LNCaP clone FGC (cell line): ENCODE results near the gene NBPF3.
A peak's percentile ranks its signal among the peaks of the same experiment; 100 is the strongest.

ENCODE experiments used
- DNase-seq: peaks from one replicate; pipeline ENCODE4 v3.0.0-alpha.2; 2011; ENCODE audit warnings: low read depth
- H3K4me3 ChIP-seq: 2 replicates; pipeline ENCODE4 v1.5.1; 2011; ENCODE audit warnings: mild to moderate bottlenecking, low read depth, low read length, control low read depth
- CTCF ChIP-seq: IDR thresholded peaks from 2 replicates; pipeline ENCODE4 v1.5.1; 2012; ENCODE audit warnings: mild to moderate bottlenecking; ENCODE audit not compliant: control insufficient read depth, insufficient read depth; ENCODE audit errors: extremely low read depth

Gene NBPF3

GRCh38 chr1:21503706-21504377 lies 63.9 kb downstream of the NBPF3 start:
- no peak overlapping the region for H3K4me3 ChIP-seq
- no peak for TF ChIP-seq CTCF
- no peak for DNase-seq

GRCh38 chr1:21506804-21507203 lies 66.9 kb downstream of the NBPF3 start:
- TF ChIP-seq CTCF, result no peak
- no peak for DNase-seq
- H3K4me3 ChIP-seq, result no peak overlapping the region

- TF ChIP-seq CTCF, result no peak
- DNase-seq, result no peak
Measured at GRCh38 chr1:21507511-21508270, 67.8 kb downstream of the NBPF3 start.

GRCh38 chr1:21508580-21509350 lies 68.8 kb downstream of the NBPF3 start:
- DNase-seq, result no peak
- no peak overlapping the region for H3K4me3 ChIP-seq
- peak; percentile 58 for TF ChIP-seq CTCF

More at GRCh38 chr1:21507511-21508270, 67.8 kb downstream of the NBPF3 start:
- no peak overlapping the region for H3K4me3 ChIP-seq

- DNase-seq, result no peak
- TF ChIP-seq CTCF, result no peak
Measured at GRCh38 chr1:21509351-21510112, 69.6 kb downstream of the NBPF3 start, which contains the start of gene ALPL. TSS of gene ALPL (plus strand) at chr1:21509423. CDS start at chr1:21554082, 44,659 bp downstream.

GRCh38 chr1:21510113-21510493 lies 70.2 kb downstream of the NBPF3 start:
- no peak for TF ChIP-seq CTCF
- no peak for DNase-seq
- no peak overlapping the region for H3K4me3 ChIP-seq

More at GRCh38 chr1:21509351-21510112, 69.6 kb downstream of the NBPF3 start, which contains the start of gene ALPL:
- no peak within 1 kb of the TSS for H3K4me3 ChIP-seq
